K562 (cell line): ENCODE results near the gene MYH6. TPM values are rescaled to one million over a fixed set of nuclear protein-coding genes. Genes with fewer than 3 reads are reported as not detected.

ENCODE experiments used
- ATAC-seq: fragments of 200-7000 bp; cut with Tn5 transposase; 3 replicates; pipeline ENCODE4 v1.9.1; 2020; ENCODE audit warnings: moderate library complexity
- BruUV-seq: library from RNA; stranded (reverse); fragments of 400-500 nt; replicated peaks from 2 replicates; lab custom pipeline; 2021; lab: Mats Ljungman, UMichigan
- CTCF ChIA-PET: fragments of 300-600 bp; formaldehyde crosslinking; extraction: SDS; loops from one replicate; lab custom pipeline; 2021; ENCODE audit warnings: low intra/inter-chr PET ratio; lab: Yijun Ruan, JAX
- POLR2A ChIA-PET: fragments of 300-600, 350-650 bp; sonication (Branson Sonifier 250); formaldehyde crosslinking; extraction: SDS; loops from one replicate; lab custom pipeline; 2021; ENCODE audit warnings: antibody characterized with exemption, inconsistent platforms; lab: Yijun Ruan, JAX
- DNase-seq, 4 experiments: peaks; one replicate each; pipeline versions ENCODE4 v3.0.0 to v3.0.0-alpha.2; 2011 to 2018; ENCODE audit warnings: low spot score in 3 of 4, mixed read lengths in 3 of 4; ENCODE audit errors: extremely low read depth in 1 of 4
- FAIRE-seq: peaks from 2 replicates; lab custom pipeline; 2011; peaks lifted over from hg19 to GRCh38; lab: Jason Lieb, UNC
- H2AFZ ChIP-seq: 2 replicates; pipeline ENCODE4 v1.6.0; 2011; ENCODE audit warnings: low read depth, low read length, control low read depth, inconsistent platforms
- H3K27ac ChIP-seq: fragments of 200-600 bp; 3 replicates; pipeline ENCODE4 v1.8.0; 2011; ENCODE audit warnings: low read depth, mild to moderate bottlenecking, control low read depth, inconsistent platforms, low read length, moderate library complexity, mixed read lengths; ENCODE audit errors: extremely low read depth
- H3K27me3 ChIP-seq, 2 experiments: fragments of 300-600 bp in 1 of 2; 2 replicates in 1 of 2; 3 replicates in 1 of 2; pipeline versions ENCODE4 v1.6.0 to v1.8.0; 2011; ENCODE audit warnings: inconsistent platforms in 2 of 2, low read length in 2 of 2, mild to moderate bottlenecking in 1 of 2, mixed read lengths in 1 of 2, moderate library complexity in 1 of 2; ENCODE audit not compliant: control insufficient read depth in 2 of 2, insufficient read depth in 2 of 2
- H3K36me3 ChIP-seq: fragments of 300-600 bp; 3 replicates; pipeline ENCODE4 v1.8.0; 2011; ENCODE audit warnings: mild to moderate bottlenecking, low read length, inconsistent platforms; ENCODE audit not compliant: control insufficient read depth, insufficient read depth
- H3K4me1 ChIP-seq, 2 experiments: fragments of 200-600 bp in 1 of 2; replicated peaks in 1 of 2; 2 replicates in 1 of 2; 3 replicates in 1 of 2; pipeline versions ENCODE4 v1.5.1 to v1.8.0; 2011; ENCODE audit warnings: inconsistent platforms in 2 of 2, low read length in 2 of 2, mild to moderate bottlenecking in 1 of 2, mixed read lengths in 1 of 2, moderate library complexity in 1 of 2; ENCODE audit not compliant: control insufficient read depth in 2 of 2, insufficient read depth in 2 of 2
- H3K4me2 ChIP-seq: 2 replicates; pipeline ENCODE4 v1.6.1; 2011; ENCODE audit warnings: low read length, control low read depth, inconsistent platforms, mixed read lengths; ENCODE audit not compliant: insufficient read depth
- H3K4me3 ChIP-seq: fragments of 200-600 bp; sonication (generic), shearing (Covaris generic); 2 replicates; pipeline ENCODE4 v1.5.1; 2016; ENCODE audit warnings: control low read depth, inconsistent platforms
- H3K79me2 ChIP-seq: fragments of 200-600 bp; 3 replicates; pipeline ENCODE4 v1.8.0; 2011; ENCODE audit warnings: low read length, inconsistent platforms; ENCODE audit not compliant: control insufficient read depth, insufficient read depth
- H3K9ac ChIP-seq, 2 experiments: 2 replicates each; pipeline versions ENCODE4 v1.6.0 to v1.6.1; 2011; ENCODE audit warnings: low read depth in 2 of 2, low read length in 2 of 2, control low read depth in 1 of 2, inconsistent platforms in 1 of 2, mild to moderate bottlenecking in 1 of 2, mixed read lengths in 1 of 2; ENCODE audit not compliant: insufficient read depth in 1 of 2
- H3K9me1 ChIP-seq: one replicate; pipeline ENCODE4 v1.6.0; 2011; ENCODE audit warnings: inconsistent platforms, mild to moderate bottlenecking, low read length, moderate library complexity; ENCODE audit not compliant: control insufficient read depth, insufficient read depth
- H3K9me3 ChIP-seq: replicated peaks from 2 replicates; pipeline ENCODE4 v1.5.1; 2011; ENCODE audit warnings: low read depth, low read length, inconsistent platforms; ENCODE audit not compliant: control insufficient read depth, insufficient read depth
- H4K20me1 ChIP-seq: replicated peaks from 2 replicates; pipeline ENCODE4 v1.6.1; 2011; ENCODE audit warnings: low read length, inconsistent platforms, mixed read lengths; ENCODE audit not compliant: control insufficient read depth, insufficient read depth
- RFX1 ChIP-seq: fragments of 450-650 bp; IDR thresholded peaks from 2 replicates; pipeline ENCODE4 v1.6.1; 2016; ENCODE audit warnings: mild to moderate bottlenecking, moderate library complexity
- TGIF2 ChIP-seq: sonication (generic); formaldehyde crosslinking; IDR thresholded peaks from 2 replicates; pipeline ENCODE4 v1.8.1; 2022; ENCODE audit warnings: mild to moderate bottlenecking, missing genetic modification reagents, moderate library complexity
- WGBS: fragments of 100-300 bp; shearing (Covaris generic); methylation state at CpG from one replicate; pipeline ENCODE4 v1.1.6; 2016; ENCODE audit warnings: low coverage, mixed read lengths; ENCODE audit not compliant: insufficient coverage; ENCODE audit errors: missing lambda C conversion rate; 5-methylcytosine and 5-hydroxymethylcytosine counted together
- in situ Hi-C: fragments of 300-500 bp; cut with MboI; formaldehyde crosslinking; loops from 4 replicates; pipeline ENCODE4 v1.15.0; 2018; ENCODE audit warnings: inconsistent platforms, mixed read lengths
- intact Hi-C: fragments of 100-400 bp; cut with micrococcal nuclease; formaldehyde crosslinking; loops from 2 replicates; pipeline ENCODE4 v1.14.2; 2022
- polyA plus RNA-seq, 8 experiments: library from polyadenylated mRNA; depleted of rRNA in 4 of 8; stranded (reverse) in 5 of 8; unstranded in 3 of 8; fragments of >200 nt; fragmentation: Nextera tagmentation in 2 of 8; fragmentation: Illumina TruSeq in 1 of 8; extraction: Ambion mirVana in 2 of 8; extraction: Trizol in 1 of 8; gene quantifications; 2 replicates each; pipeline versions ENCODE4 v1.2.1 to v1.2.3, GENCODE V29; 2011 to 2014; ENCODE audit warnings: inconsistent platforms in 1 of 8, missing spikeins in 1 of 8
- total RNA-seq, 7 experiments: library from RNA; depleted of rRNA in 6 of 7; stranded (reverse); fragments of >200 nt in 6 of 7; fragmentation: Illumina TruSeq in 2 of 7; extraction: Trizol in 2 of 7; gene quantifications; 2 replicates each; pipeline versions ENCODE4 v1.2.1 to v1.2.3, GENCODE V29; 2011 to 2021; ENCODE audit warnings: low replicate concordance in 1 of 7
- TF ChIP-seq, protein P1 (sequence below): fragments of 450-650 bp; IDR thresholded peaks from 2 replicates; pipeline ENCODE4 v1.6.1; 2018; ENCODE audit warnings: mild to moderate bottlenecking, low read depth; ENCODE audit not compliant: partially characterized antibody
- TF ChIP-seq, protein P2 (sequence below): fragments of 250-450 bp; sonication (Bioruptor Pico); IDR thresholded peaks from 2 replicates; pipeline ENCODE4 v1.8.0; 2022; ENCODE audit warnings: moderate library complexity, mild to moderate bottlenecking, inconsistent platforms
- TF ChIP-seq, protein P3 (sequence below): fragments of 250-450 bp; sonication (Bioruptor Pico); IDR thresholded peaks from 2 replicates; pipeline ENCODE4 v1.4.0; 2020; ENCODE audit warnings: mild to moderate bottlenecking
- TF ChIP-seq, protein P4 (sequence below): sonication (generic); formaldehyde crosslinking; IDR thresholded peaks from 2 replicates; pipeline ENCODE4 v1.8.1; 2023; ENCODE audit warnings: mild to moderate bottlenecking, missing genetic modification reagents, moderate library complexity

Gene MYH6
- total and polyA plus RNA-seq, 9 of the 15 experiments (the other 6 are each of a cell fraction or from before 2014, with no cell fraction given) = not detected

DNA sequence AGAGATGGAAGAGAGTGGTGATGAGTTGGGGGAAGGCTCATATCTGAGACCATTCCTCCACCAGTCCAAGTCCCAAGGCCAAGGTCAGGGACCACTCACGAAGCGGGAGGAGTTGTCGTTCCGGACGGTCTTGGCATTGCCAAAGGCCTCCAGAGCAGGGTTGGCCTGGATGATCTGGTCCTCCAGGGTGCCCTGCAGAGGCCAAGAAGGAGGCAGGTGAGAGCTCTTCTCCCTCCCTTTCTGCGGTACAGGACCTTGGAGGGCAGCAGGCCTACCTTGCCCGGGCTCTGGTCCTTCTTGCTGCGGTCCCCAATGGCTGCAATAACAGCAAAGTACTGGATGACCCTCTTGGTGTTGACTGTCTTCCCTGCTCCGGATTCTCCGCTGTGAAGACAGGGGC is 23.4 kb upstream of the MYH6 start (continued):
- TF ChIP-seq, protein P1, sequence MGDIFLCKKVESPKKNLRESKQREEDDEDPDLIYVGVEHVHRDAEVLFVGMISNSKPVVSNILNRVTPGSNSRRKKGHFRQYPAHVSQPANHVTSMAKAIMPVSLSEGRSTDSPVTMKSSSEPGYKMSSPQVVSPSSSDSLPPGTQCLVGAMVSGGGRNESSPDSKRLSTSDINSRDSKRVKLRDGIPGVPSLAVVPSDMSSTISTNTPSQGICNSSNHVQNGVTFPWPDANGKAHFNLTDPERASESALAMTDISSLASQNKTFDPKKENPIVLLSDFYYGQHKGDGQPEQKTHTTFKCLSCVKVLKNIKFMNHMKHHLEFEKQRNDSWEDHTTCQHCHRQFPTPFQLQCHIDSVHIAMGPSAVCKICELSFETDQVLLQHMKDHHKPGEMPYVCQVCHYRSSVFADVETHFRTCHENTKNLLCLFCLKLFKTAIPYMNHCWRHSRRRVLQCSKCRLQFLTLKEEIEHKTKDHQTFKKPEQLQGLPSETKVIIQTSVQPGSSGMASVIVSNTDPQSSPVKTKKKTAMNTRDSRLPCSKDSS = no peak

DNA sequence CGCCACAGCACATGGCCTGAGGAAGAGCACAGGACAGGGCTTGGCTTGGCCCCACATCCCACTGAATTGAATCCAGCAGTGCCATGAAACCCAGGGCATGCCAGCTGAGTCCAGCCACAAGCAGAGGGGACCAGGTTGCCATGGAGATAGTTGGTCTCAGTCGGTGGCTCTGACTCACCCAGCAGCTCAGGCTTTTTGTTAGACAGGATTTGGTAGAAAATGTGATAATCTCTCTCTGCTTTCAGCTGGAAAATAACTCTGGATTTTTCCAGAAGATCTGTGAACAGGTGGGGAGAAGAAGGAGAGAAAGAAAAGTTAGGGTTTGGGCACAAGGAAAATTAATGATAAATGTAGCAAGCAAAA is 22.6 kb upstream of the MYH6 start:
- Histone ChIP-seq H3K27me3 (peaks cover 0 to 42% of the 10 kb centered on the region in 2 experiments; a peak in 3 of 5 replicates), H3K9me1 (no peaks in the 10 kb centered on the region), H3K4me3 (no peak overlapping the region), H2AFZ (no peak overlapping the region), H3K36me3 (no peaks in the 10 kb centered on the region), H3K27ac (no peak overlapping the region), H3K4me1 (peaks cover 0 to under 1% of the 10 kb centered on the region in 2 experiments; a peak in 1 of 5 replicates), H4K20me1 (no peaks in the 10 kb centered on the region; the same call in 1 of the 2 replicates), H3K79me2 (no peaks in the 10 kb centered on the region), H3K9ac (no peak overlapping the region), H3K4me2 (no peak overlapping the region)
- FAIRE-seq (no peak), DNase-seq (no peak), ATAC-seq (no peak)
- in situ Hi-C loops = no loop called here
- CTCF ChIA-PET = no interaction called here
- WGBS = 0% methylated on average over 2 of the region's 2 CpGs
- peak; percentile 68 for TF ChIP-seq RFX1
- TF ChIP-seq, protein P2, sequence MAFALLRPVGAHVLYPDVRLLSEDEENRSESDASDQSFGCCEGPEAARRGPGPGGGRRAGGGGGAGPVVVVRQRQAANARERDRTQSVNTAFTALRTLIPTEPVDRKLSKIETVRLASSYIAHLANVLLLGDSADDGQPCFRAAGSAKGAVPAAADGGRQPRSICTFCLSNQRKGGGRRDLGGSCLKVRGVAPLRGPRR (CRISPR knock-in tag) = no peak
- no peak for TF ChIP-seq TGIF2 (CRISPR knock-in tag)
- TF ChIP-seq, protein P3, sequence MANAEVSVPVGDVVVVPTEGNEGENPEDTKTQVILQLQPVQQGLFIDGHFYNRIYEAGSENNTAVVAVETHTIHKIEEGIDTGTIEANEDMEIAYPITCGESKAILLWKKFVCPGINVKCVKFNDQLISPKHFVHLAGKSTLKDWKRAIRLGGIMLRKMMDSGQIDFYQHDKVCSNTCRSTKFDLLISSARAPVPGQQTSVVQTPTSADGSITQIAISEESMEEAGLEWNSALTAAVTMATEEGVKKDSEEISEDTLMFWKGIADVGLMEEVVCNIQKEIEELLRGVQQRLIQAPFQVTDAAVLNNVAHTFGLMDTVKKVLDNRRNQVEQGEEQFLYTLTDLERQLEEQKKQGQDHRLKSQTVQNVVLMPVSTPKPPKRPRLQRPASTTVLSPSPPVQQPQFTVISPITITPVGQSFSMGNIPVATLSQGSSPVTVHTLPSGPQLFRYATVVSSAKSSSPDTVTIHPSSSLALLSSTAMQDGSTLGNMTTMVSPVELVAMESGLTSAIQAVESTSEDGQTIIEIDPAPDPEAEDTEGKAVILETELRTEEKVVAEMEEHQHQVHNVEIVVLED (CRISPR knock-in tag) = no peak
- TF ChIP-seq, protein P4, sequence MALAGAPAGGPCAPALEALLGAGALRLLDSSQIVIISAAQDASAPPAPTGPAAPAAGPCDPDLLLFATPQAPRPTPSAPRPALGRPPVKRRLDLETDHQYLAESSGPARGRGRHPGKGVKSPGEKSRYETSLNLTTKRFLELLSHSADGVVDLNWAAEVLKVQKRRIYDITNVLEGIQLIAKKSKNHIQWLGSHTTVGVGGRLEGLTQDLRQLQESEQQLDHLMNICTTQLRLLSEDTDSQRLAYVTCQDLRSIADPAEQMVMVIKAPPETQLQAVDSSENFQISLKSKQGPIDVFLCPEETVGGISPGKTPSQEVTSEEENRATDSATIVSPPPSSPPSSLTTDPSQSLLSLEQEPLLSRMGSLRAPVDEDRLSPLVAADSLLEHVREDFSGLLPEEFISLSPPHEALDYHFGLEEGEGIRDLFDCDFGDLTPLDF (CRISPR knock-in tag) = no peak
- TF ChIP-seq, all 486 proteins: peak for 1
- H3K9me3 ChIP-seq = no peaks in the 10 kb centered on the region
- intact Hi-C loops = loop anchor here (5.0 kb wide), 1 partner anchor 52 kb away; no protein-coding TSS in a partner anchor
- BruUV-seq = no TSS peak
- POLR2A ChIA-PET = no interaction called here
